ENCODE results near the gene SLC39A2.

The SLC39A2 gene

DNA sequence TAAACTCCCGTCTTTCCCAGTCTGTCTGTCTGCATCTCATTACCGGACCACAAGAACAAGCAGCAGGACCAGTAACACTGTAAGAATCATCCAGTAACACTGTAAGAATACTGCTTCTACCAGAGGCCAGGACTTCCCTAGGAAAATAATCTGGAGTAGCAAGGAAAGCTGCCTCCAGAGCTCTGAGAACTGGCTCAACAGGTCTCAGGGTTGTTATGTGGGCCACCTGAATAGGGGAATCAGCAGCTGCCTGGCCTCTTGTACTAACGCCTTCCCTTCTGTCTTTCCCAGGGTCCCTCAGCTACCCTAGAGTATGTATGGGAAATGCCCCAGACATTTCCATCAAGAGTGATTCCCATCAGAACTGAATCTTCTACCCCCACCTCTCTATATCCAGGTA lies 954 bp upstream of the SLC39A2 start:
- no peak for TF ChIP-seq SIN3A (IDR thresholded peaks at IDR 0.05; ENCODE audit: borderline replicate concordance, insufficient read depth, low read length)
- no peak for TF ChIP-seq FOXP2 (optimal IDR thresholded peaks at IDR 0.05; ENCODE audit: borderline replicate concordance, extremely low read depth, extremely low read length, insufficient read depth)
- TF ChIP-seq, protein P1, sequence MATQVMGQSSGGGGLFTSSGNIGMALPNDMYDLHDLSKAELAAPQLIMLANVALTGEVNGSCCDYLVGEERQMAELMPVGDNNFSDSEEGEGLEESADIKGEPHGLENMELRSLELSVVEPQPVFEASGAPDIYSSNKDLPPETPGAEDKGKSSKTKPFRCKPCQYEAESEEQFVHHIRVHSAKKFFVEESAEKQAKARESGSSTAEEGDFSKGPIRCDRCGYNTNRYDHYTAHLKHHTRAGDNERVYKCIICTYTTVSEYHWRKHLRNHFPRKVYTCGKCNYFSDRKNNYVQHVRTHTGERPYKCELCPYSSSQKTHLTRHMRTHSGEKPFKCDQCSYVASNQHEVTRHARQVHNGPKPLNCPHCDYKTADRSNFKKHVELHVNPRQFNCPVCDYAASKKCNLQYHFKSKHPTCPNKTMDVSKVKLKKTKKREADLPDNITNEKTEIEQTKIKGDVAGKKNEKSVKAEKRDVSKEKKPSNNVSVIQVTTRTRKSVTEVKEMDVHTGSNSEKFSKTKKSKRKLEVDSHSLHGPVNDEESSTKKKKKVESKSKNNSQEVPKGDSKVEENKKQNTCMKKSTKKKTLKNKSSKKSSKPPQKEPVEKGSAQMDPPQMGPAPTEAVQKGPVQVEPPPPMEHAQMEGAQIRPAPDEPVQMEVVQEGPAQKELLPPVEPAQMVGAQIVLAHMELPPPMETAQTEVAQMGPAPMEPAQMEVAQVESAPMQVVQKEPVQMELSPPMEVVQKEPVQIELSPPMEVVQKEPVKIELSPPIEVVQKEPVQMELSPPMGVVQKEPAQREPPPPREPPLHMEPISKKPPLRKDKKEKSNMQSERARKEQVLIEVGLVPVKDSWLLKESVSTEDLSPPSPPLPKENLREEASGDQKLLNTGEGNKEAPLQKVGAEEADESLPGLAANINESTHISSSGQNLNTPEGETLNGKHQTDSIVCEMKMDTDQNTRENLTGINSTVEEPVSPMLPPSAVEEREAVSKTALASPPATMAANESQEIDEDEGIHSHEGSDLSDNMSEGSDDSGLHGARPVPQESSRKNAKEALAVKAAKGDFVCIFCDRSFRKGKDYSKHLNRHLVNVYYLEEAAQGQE (IDR thresholded peaks at IDR 0.05; ENCODE audit: insufficient read depth in 1 of 2, low read depth in 2 of 2, low read length in 2 of 2): no peak
- no peak for TF ChIP-seq POLR2AphosphoS5 (IDR thresholded peaks at IDR 0.05; ENCODE audit: low read depth, low read length)
- TF ChIP-seq TAF1 (IDR thresholded peaks at IDR 0.05; ENCODE audit: borderline replicate concordance, insufficient read depth, low read length): no peak

DNA sequence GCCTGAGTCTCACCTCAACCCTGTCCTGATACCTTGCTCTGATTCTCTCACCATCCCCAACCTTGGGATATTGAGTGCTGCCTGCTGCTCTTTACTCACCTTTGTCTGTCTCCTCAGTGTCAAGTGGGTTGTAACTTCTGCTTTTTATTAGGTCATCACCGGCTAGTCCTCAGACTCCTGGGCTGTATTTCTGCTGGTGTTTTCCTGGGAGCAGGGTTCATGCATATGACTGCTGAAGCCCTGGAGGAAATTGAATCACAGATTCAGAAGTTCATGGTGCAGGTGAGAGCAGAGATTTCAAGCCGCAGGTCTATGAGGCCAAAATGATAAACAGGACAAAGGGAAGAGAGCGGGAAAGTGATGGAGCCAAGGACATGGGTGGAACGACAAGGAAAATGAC lies 498 bp downstream of the SLC39A2 start:
- TF ChIP-seq POLR2AphosphoS5 (IDR thresholded peaks at IDR 0.05; ENCODE audit: low read depth, low read length): no peak

DNA sequence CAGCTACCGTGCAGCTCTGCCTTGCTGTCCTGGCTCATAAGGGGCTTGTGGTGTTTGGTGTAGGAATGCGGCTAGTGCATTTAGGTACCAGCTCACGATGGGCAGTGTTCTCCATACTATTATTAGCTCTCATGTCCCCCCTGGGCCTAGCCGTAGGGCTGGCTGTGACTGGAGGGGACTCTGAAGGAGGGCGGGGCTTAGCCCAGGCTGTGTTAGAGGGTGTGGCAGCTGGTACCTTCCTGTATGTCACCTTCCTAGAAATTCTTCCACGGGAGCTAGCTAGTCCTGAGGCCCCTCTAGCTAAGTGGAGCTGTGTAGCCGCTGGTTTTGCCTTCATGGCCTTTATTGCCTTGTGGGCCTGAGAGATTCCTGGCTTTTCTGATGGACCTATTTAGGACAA lies 2.1 kb downstream of the SLC39A2 start:
- TF ChIP-seq TAF1 (IDR thresholded peaks at IDR 0.05; ENCODE audit: borderline replicate concordance, insufficient read depth, low read length) (no peak), POLR2AphosphoS5 (IDR thresholded peaks at IDR 0.05; ENCODE audit: low read depth, low read length) (no peak), FOXP2 (optimal IDR thresholded peaks at IDR 0.05; ENCODE audit: borderline replicate concordance, extremely low read depth, extremely low read length, insufficient read depth) (no peak), SIN3A (IDR thresholded peaks at IDR 0.05; ENCODE audit: borderline replicate concordance, insufficient read depth, low read length) (no peak)
- TF ChIP-seq, protein P1 (IDR thresholded peaks at IDR 0.05; ENCODE audit: insufficient read depth in 1 of 2, low read depth in 2 of 2, low read length in 2 of 2): no peak

- no peak for TF ChIP-seq POLR2AphosphoS5 (IDR thresholded peaks at IDR 0.05; ENCODE audit: low read depth, low read length)
- TF ChIP-seq SIN3A (IDR thresholded peaks at IDR 0.05; ENCODE audit: borderline replicate concordance, insufficient read depth, low read length): no peak
- no peak for TF ChIP-seq TAF1 (IDR thresholded peaks at IDR 0.05; ENCODE audit: borderline replicate concordance, insufficient read depth, low read length)
- TF ChIP-seq, protein P1 (IDR thresholded peaks at IDR 0.05; ENCODE audit: insufficient read depth in 1 of 2, low read depth in 2 of 2, low read length in 2 of 2): no peak
- no peak for TF ChIP-seq FOXP2 (optimal IDR thresholded peaks at IDR 0.05; ENCODE audit: borderline replicate concordance, extremely low read depth, extremely low read length, insufficient read depth)
Observed at GRCh38 chr14:21003788-21004346, 4.8 kb downstream of the SLC39A2 start.

DNA sequence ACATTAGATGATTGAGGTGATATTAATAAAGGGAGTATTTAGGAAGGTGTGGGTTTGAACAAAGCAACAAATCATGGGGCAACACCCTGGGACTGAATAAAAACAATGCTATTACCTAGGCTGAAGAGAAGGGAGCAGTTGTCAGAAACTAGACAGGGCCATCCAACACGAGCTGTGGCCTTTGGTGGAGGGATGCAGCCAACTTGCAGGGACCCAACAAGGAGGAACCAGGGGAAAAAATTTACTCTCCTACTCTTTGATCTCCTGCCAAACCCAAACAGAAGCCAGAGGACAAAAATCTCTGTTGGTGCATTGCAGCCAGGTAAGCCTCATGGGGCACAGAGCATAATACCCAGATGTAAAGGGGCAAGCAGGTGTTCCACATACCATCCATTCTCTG lies 12.0 kb downstream of the SLC39A2 start:
- no peak for TF ChIP-seq SIN3A (IDR thresholded peaks at IDR 0.05; ENCODE audit: borderline replicate concordance, insufficient read depth, low read length)
- TF ChIP-seq FOXP2 (optimal IDR thresholded peaks at IDR 0.05; ENCODE audit: borderline replicate concordance, extremely low read depth, extremely low read length, insufficient read depth): no peak
- TF ChIP-seq, protein P1 (IDR thresholded peaks at IDR 0.05; ENCODE audit: insufficient read depth in 1 of 2, low read depth in 2 of 2, low read length in 2 of 2): no peak
- TF ChIP-seq TAF1 (IDR thresholded peaks at IDR 0.05; ENCODE audit: borderline replicate concordance, insufficient read depth, low read length): no peak
